Ureter (tissue), 1 donor: Measurements from ENCODE around the gene WFDC10B. TPM values are rescaled to one million over a fixed set of nuclear protein-coding genes. Genes with fewer than 3 reads are reported as not detected.
"Not testable (repeated sequence)": the region's sequence is repeated elsewhere in the genome, so short reads cannot be mapped to it uniquely, and the experiment has no call there.

ENCODE experiments used
- DNase-seq: peaks from one replicate; pipeline ENCODE4 v3.0.0-alpha.2; 2020; ENCODE audit warnings: low spot score
- total RNA-seq: library from RNA; stranded (reverse); gene quantifications from one replicate; pipeline ENCODE4 v1.2.4, GENCODE V29; 2023
- donor health status: DM: yes; HTN: yes; CAD: no.

Gene WFDC10B
- 1.9 TPM for total RNA-seq

- DNase-seq = no peak
Measured at GRCh38 chr20:45704969-45705637, at the start of gene WFDC10B. Gene WFDC10B (minus strand): TSS chr20:45705019. CDS start chr20:45685992, 19,027 bp downstream.

GRCh38 chr20:45752746-45753145 lies 47.9 kb upstream of the WFDC10B start:
- no peak for DNase-seq

GRCh38 chr20:45751721-45752120 lies 46.9 kb upstream of the WFDC10B start:
- no peak for DNase-seq

GRCh38 chr20:45745015-45745414 lies 40.2 kb upstream of the WFDC10B start:
- DNase-seq = no peak

GRCh38 chr20:45742596-45742995 lies 37.8 kb upstream of the WFDC10B start:
- no peak for DNase-seq

- no peak for DNase-seq
Measured at GRCh38 chr20:45735988-45736387, 31.2 kb upstream of the WFDC10B start.

- DNase-seq = no peak
Measured at GRCh38 chr20:45735552-45735951, 30.7 kb upstream of the WFDC10B start.

- DNase-seq = no peak
Measured at GRCh38 chr20:45732199-45732598, 27.4 kb upstream of the WFDC10B start.

GRCh38 chr20:45727044-45727443 lies 22.2 kb upstream of the WFDC10B start:
- no peak for DNase-seq

- DNase-seq = no peak
Measured at GRCh38 chr20:45725134-45725533, 20.3 kb upstream of the WFDC10B start.

- no peak for DNase-seq
Measured at GRCh38 chr20:45722047-45722446, 17.2 kb upstream of the WFDC10B start, which contains the start of gene SPINT4. Gene SPINT4 (plus strand): TSS chr20:45722347. CDS start chr20:45722368, 21 bp downstream.

- not testable (repeated sequence) for DNase-seq
Measured at GRCh38 chr20:45716141-45716688, 11.4 kb upstream of the WFDC10B start.

- peak; percentile 73 for DNase-seq
Measured at GRCh38 chr20:45701873-45702272, 2.9 kb downstream of the WFDC10B start, which contains the start of gene WFDC13. Gene WFDC13 (plus strand): TSS chr20:45702038. CDS start chr20:45702124, 86 bp downstream.

- no peak for DNase-seq
Measured at GRCh38 chr20:45701104-45701503, 3.7 kb downstream of the WFDC10B start.

- DNase-seq = no peak
Measured at GRCh38 chr20:45695496-45695895, 9.3 kb downstream of the WFDC10B start.

- not testable (repeated sequence) for DNase-seq
Measured at GRCh38 chr20:45693346-45693745, 11.5 kb downstream of the WFDC10B start.

GRCh38 chr20:45685896-45686295 lies 18.9 kb downstream of the WFDC10B start:
- no peak for DNase-seq

GRCh38 chr20:45679650-45680049 lies 25.2 kb downstream of the WFDC10B start:
- no peak for DNase-seq

- DNase-seq = no peak
Measured at GRCh38 chr20:45672765-45673164, 32.1 kb downstream of the WFDC10B start.

- DNase-seq = no peak
Measured at GRCh38 chr20:45670139-45670538, 34.7 kb downstream of the WFDC10B start, which contains the start of gene WFDC11. Gene WFDC11 (minus strand): TSS chr20:45670239. CDS start chr20:45650600, 19,639 bp downstream.

GRCh38 chr20:45657038-45657437 lies 47.8 kb downstream of the WFDC10B start:
- DNase-seq = not testable (repeated sequence)

GRCh38 chr20:45651726-45652125 lies 53.1 kb downstream of the WFDC10B start:
- DNase-seq = not testable (repeated sequence)

- no peak for DNase-seq
Measured at GRCh38 chr20:45649312-45649863, 55.4 kb downstream of the WFDC10B start.
